T-helper 1 cell (primary cell): ENCODE data around the gene HOOK2.
"Not testable (repeated sequence)": the region's sequence is repeated elsewhere in the genome, so short reads cannot be mapped to it uniquely, and the experiment has no call there.

Source experiments
- DNase-seq, 5 donors: peaks; one replicate each; pipeline ENCODE4 v3.0.0-alpha.2; 2012 to 2020

Gene HOOK2

DNA sequence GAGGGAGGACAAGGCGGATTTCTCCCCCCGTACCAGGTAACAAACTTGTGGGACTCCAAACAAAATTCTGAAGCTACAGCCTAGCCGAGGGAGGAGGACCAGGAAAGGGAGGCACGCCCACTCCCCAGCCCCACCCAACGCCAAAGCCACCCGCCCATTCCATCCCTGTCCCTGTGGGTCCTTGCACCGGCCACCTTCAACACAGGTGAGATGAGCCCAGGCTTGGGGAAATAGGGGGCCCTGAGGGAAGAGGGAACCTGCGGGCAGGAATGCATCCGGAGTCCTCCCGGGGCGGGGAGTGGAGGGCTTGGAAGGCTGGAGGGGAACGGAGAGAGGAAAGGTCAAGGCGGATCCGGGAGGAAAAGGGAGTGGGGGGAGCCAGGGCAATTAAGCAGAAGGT is 23.7 kb downstream of the HOOK2 start, which contains the start of gene BEST2:
Gene BEST2 (plus strand): TSS at position 157 of the 400 bp plus-strand sequence. CDS start 802 bp downstream, outside the sequence.
- no peak for DNase-seq

DNA sequence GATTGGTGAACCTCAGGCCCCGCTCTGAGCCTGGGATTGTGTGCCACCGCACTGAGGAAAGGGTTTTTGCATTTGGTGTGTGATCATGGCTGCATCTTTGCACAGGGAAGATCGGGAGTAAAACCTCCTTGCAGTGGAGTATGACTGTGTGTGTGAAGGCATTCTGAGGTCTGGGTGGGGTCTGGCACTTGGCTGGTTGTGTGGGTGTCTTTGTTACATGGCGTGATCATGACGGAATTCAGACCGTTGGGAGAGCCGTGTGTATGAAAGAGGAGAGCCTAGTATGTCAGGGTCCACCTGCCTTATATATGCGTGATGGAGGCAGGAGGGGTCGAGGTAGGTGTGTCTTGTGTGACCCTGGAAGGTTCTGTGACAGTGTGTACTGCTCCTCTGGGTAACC is 24.5 kb downstream of the HOOK2 start:
- no peak for DNase-seq

- no peak for DNase-seq
These were observed 25.3 kb downstream of the HOOK2 start for GRCh38 chr19:12749938-12750521.

DNA sequence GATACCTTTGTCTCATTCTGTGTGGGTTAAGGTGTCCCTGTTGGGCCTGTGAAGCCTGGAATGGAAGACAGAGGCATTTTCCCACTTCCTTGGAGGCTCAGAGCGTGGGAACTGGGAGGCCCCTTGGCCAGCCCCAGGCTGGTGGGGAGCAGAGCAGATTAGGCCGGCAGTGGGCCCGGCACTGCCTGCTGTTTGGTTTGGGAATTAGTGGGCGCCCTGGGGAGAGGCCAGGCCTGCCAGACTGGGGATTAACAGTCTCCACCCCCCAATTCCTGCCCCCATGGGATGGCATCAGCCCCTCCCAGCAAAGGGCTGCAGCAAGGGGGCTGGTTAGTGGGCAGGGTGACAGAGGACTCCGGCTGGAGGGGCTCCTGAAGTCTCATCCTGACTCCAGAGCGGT is 26.9 kb downstream of the HOOK2 start:
- DNase-seq: no peak

GRCh38 chr19:12745166-12745897 is 30.0 kb downstream of the HOOK2 start:
- no peak for DNase-seq

DNA sequence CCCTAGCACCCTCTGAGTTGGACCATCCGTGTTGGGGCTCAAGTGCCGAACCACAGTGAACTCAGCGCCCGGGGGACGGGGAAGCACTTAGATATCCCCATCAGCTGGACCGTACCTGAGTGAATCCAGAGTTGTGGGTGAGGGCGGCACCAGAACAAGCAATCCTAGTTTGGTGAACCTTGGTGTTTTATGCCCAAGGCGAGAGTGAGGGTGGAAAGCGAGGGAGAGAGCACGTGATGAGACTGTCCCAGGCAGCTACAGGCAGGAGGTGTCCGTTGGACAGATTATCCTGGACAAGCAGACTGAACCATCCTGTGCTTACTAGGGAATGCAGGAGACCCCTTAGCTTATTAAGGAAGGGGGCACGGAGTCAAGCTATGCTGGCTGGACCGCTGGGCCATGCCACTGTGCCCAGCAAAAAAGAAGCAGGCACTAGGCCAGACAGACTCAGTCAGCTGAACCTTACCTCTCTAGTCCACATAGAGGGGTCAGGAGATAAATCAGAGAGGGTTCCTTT is 37.5 kb downstream of the HOOK2 start:
- no peak for DNase-seq

DNA sequence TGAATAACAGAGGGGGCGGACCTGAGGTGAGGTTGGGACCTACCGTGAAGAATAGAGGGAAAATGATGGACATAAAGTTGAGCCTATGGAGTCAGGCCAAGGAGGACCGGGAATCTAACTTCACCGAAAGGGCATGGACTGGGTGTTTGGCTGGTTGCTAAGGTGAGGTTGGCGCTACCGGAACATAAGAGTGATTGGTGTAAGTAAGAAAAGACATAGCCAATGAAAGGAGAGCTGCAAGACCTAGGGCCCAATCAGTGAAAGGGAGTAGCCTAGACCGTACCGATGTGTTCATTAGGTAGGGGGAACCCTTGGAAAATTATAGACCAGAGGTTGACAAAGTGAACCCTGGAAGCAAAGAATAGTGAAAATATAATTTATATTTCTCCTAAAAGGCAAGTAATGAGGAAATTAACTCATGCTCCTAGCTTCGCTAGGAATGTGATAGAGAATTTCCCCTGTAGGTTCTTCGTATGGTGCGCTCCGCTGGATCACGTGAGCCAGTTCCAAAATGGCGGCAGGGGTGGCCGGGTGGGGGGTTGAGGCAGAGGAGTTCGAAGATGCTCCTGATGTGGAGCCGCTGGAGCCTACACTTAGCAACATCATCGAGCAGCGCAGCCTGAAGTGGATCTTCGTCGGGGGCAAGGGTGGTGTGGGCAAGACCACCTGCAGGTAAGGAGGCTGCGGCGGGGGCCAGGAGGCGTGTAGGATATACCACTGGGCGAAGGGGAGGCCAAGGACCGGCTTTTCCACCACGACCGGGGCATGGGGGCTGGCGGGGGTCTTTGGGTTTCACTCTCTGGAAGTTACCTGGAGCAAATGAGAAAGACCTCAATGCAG is 38.1 kb downstream of the HOOK2 start, which contains the start of gene GET3:
Gene GET3 (plus strand): TSS at position 503 of the 840 bp plus-strand sequence. CDS start 9 bp downstream, at position 512.
- DNase-seq: peak; percentile 52 to 93 (median 69)

GRCh38 chr19:12733369-12734214 is 41.8 kb downstream of the HOOK2 start:
- DNase-seq: peak in 3 of 5 donors; percentile 26 to 60 (median 42)

- no peak for DNase-seq
These were observed 44.0 kb downstream of the HOOK2 start for GRCh38 chr19:12731337-12731736.

- no peak for DNase-seq
These were observed 45.3 kb downstream of the HOOK2 start for GRCh38 chr19:12730064-12730463.

DNA sequence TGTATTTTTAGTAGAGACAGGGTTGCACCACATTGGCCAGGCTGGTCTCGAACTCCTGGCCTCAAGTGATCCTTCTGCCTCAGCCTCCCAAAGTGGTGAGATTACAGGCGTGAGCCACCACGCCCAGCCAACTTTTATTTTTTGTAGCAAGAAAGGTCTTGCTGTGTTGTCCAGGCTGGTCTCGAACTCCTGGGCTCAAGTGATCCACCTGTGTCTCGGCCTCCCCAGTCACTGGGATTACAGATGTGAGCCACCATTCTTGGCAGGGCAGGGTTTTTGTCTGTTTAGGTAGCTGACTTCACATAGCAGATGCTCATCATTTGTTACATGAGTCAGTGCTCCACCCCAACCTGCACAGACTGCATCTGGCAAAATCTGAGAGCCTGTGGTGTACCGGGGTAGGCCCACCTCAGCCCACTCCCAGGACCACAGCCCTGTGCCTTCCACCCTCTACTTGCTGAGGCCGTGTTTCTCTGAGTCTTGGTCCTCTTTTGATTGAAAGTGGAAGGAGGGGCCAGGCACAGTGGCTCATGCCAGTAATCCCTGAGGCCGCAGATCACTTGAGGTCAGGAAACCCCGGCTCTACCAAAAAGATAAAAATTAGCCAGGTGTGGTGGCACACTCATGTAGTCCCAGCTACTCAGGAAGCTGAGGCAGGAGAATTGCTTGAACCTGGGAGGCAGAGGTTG is 47.5 kb downstream of the HOOK2 start:
- DNase-seq: no peak

DNA sequence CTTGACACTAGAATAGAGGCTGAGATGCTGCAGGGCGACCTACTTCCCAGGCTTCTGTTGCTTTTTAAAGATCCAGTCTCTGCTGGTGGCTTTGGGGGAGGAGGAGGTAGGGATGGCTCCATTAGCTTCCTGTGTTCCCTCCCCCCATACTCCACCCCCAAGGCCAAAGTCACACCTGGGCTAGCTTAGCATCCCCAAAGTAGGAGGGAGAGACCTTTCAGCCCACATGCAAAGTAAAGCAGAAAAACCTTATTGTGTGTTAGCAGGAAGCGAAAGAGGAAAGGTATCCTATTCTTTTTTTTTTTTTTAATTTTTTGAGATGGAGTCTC is 48.4 kb downstream of the HOOK2 start:
- DNase-seq: no peak

- DNase-seq: not testable (repeated sequence)
These were observed 49.7 kb downstream of the HOOK2 start for GRCh38 chr19:12725612-12726011.

- peak in 4 of 5 donors; percentile 24 to 69 (median 40) for DNase-seq
These were observed 51.5 kb downstream of the HOOK2 start, which contains the start of gene TNPO2 for GRCh38 chr19:12723641-12724426. TSS of gene TNPO2 (minus strand) at chr19:12723932. CDS start at chr19:12720977, 2,955 bp downstream.

- DNase-seq: no peak
These were observed 52.0 kb downstream of the HOOK2 start for GRCh38 chr19:12723381-12723640.

- peak; percentile 89 to 97 (median 94) for DNase-seq
These were observed 52.6 kb downstream of the HOOK2 start for GRCh38 chr19:12722566-12723380.

GRCh38 chr19:12721656-12722565 is 53.4 kb downstream of the HOOK2 start:
- DNase-seq: peak in 3 of 5 donors; percentile 43 to 63 (median 44)

DNA sequence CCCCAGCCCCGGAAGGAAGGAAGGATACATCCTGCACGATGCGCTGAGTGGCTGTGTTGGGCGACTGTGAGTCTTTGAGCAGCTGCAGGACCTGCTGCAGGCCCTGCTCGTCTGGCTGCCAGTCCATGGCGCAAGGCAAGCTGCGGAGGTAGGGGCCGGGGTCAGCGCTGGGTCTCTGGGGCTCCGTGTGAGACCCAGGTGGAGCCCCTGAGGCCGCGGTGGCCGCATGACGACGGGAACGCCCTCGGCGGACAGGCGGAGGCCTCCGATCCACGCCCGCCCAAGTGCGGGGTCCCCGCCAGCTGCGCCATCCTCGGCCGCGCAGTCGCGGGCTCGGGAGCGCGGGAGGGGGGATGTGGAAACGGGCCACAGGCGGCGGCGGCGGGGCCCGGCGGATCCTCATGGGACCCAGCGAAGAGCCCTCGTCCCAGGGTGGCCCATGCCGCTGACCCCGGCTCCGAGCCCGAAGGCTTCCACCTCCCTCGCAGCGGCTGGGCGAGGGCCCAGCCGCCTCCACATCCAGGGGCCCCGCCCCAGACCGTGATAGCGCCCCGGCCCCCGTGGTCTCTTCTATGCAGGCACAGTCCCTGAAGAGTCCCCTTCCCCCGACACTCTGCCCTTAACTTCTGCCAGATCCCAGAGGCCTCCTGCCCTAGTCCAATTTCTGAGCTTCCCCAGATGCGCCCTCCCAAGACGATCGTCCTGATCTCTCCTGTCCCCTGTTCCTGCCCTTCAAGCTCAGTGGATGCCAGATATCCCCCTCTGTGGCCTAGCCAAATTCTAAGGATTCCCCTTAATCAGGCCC is 54.3 kb downstream of the HOOK2 start:
- peak in 1 of 5 donors; percentile 44 for DNase-seq
